ENCODE data around the gene KCNQ4. TPM values are rescaled to one million over a fixed set of nuclear protein-coding genes. Genes with fewer than 3 reads are reported as not detected.

The KCNQ4 gene
- total RNA-seq, 5 donors from 2014 or later (not counting 1 experiment from before 2014, with no cell fraction given): 0.10 to 0.35 (median 0.26) TPM

GRCh38 chr1:40873863-40874472, 90.4 kb downstream of the KCNQ4 start:
- Mint-ChIP-seq H3K4me1 (peaks cover 12 to 36% (median 23%) of the 10 kb centered on the region in 3 donors), H3K27ac (peak overlapping the region in 1 of 2 donors; percentile 2), H3K4me3 (no peak overlapping the region), H3K9me3 (peaks cover 0 to 15% (median 6%) of the 10 kb centered on the region in 3 donors), H3K36me3 (no peaks in the 10 kb centered on the region), H3K27me3 (no peaks in the 10 kb centered on the region)
- no peaks in the 10 kb centered on the region for H3K36me3 ChIP-seq (ENCODE audit: control insufficient read depth in 2 of 2, extremely low read depth in 1 of 2, insufficient read depth in 1 of 2, low read length in 1 of 2)
- POLR2A ChIA-PET: no interaction called here
- peaks cover 0 to 25% of the 10 kb centered on the region in 2 experiments for H3K4me1 ChIP-seq (ENCODE audit: control insufficient read depth in 1 of 2, extremely low read depth in 1 of 2, insufficient read depth in 2 of 2, low read length in 2 of 2)
- H3K27me3 ChIP-seq (replicated peaks in 1 of 2; ENCODE audit: control insufficient read depth in 2 of 2, extremely low read depth in 1 of 2, insufficient read depth in 2 of 2, low read length in 1 of 2): no peaks in the 10 kb centered on the region
- 100% methylated on average over 3 of the region's 7 CpGs for WGBS (ENCODE audit: insufficient coverage)
- no peak overlapping the region for H3K4me3 ChIP-seq (ENCODE audit: control insufficient read depth in 1 of 2, extremely low read depth in 1 of 2, low read length in 1 of 2)
- ATAC-seq (replicated peaks in 1 of 4): no peak
- CTCF ChIA-PET: no interaction called here
- H3K27ac ChIP-seq (ENCODE audit: low read length): no peak overlapping the region
- no peak for DNase-seq
- H3K9me3 ChIP-seq: no peaks in the 10 kb centered on the region

DNA sequence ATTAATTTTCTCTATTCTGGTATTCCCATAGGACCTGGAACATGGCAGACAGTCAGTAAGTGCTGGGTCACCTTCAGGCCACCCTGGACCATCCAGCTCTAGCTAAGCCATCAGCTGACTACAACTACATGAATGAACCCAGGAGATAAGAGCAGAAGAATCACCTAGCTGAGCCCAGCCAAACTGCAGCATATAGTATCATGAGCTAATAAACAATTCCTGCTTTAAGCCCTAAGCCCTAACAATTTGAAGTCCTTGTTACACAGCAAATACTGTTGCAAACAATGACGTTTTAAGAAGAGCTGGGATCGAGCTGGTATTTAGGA, 92.8 kb downstream of the KCNQ4 start:
- Histone ChIP-seq H3K27me3 (replicated peaks in 1 of 2; ENCODE audit: control insufficient read depth in 2 of 2, extremely low read depth in 1 of 2, insufficient read depth in 2 of 2, low read length in 1 of 2) (peaks cover 0 to 8% of the 10 kb centered on the region in 2 experiments), H3K27ac (ENCODE audit: low read length) (no peak overlapping the region), H3K4me1 (ENCODE audit: control insufficient read depth in 1 of 2, extremely low read depth in 1 of 2, insufficient read depth in 2 of 2, low read length in 2 of 2) (peaks cover 0 to 25% of the 10 kb centered on the region in 2 experiments), H3K4me3 (ENCODE audit: control insufficient read depth in 1 of 2, extremely low read depth in 1 of 2, low read length in 1 of 2) (no peak overlapping the region), H3K36me3 (ENCODE audit: control insufficient read depth in 2 of 2, extremely low read depth in 1 of 2, insufficient read depth in 1 of 2, low read length in 1 of 2) (no peaks in the 10 kb centered on the region), H3K9me3 (no peaks in the 10 kb centered on the region)
- no peak for DNase-seq
- peaks cover 12 to 36% (median 23%) of the 10 kb centered on the region in 3 donors for H3K4me1 Mint-ChIP-seq
- no peaks in the 10 kb centered on the region for H3K36me3 Mint-ChIP-seq
- peaks cover 4 to 7% of the 10 kb centered on the region in 2 donors for H3K27me3 Mint-ChIP-seq
- no peak overlapping the region for H3K4me3 Mint-ChIP-seq
- 93% methylated on average over 2 of the region's 2 CpGs for WGBS (ENCODE audit: insufficient coverage)
- ChIA-PET POLR2A (interaction anchor here (0.5 kb wide), 2 partner anchors 19 to 182 kb away, joined by 5 read pairs; no protein-coding TSS in a partner anchor), CTCF (no interaction called here)
- H3K9me3 Mint-ChIP-seq: peaks cover 0 to 8% (median 6%) of the 10 kb centered on the region in 3 donors
- H3K27ac Mint-ChIP-seq: peak overlapping the region; percentile 85 to 86
- no peak for ATAC-seq (replicated peaks in 1 of 4)

DNA sequence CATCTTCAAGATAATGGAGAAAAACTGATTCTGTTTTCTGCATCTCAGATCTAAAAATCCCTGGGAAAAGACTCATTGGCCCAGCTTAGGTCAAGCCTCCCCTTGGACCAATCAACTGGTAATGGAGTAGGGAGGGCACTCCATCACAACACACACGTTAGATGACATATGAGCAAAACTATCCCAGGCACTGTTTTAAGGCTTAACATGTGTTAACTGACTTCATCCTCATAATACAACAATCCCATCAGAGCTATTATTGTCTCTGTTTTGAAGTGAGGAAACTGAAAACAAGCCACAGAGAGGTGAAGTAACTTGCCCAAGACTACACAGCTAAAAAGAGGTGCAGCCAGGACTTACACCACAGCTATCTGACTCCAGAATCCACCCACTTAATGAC, 93.3 kb downstream of the KCNQ4 start:
- no CpG with 5 or more reads among the region's 1 CpG for WGBS (ENCODE audit: insufficient coverage)
- DNase-seq (no peak), ATAC-seq (replicated peaks in 1 of 4) (no peak)
- Mint-ChIP-seq H3K9me3 (peaks cover 0 to 8% (median 6%) of the 10 kb centered on the region in 3 donors), H3K27me3 (peaks cover 4 to 7% of the 10 kb centered on the region in 2 donors), H3K27ac (peak overlapping the region; percentile 43 to 68), H3K36me3 (no peaks in the 10 kb centered on the region), H3K4me3 (no peak overlapping the region), H3K4me1 (peaks cover 12 to 36% (median 23%) of the 10 kb centered on the region in 3 donors)
- CTCF ChIA-PET: no interaction called here
- H3K4me1 ChIP-seq (ENCODE audit: control insufficient read depth in 1 of 2, extremely low read depth in 1 of 2, insufficient read depth in 2 of 2, low read length in 2 of 2): peaks cover 0 to 25% of the 10 kb centered on the region in 2 experiments
- H3K9me3 ChIP-seq: no peaks in the 10 kb centered on the region
- H3K36me3 ChIP-seq (ENCODE audit: control insufficient read depth in 2 of 2, extremely low read depth in 1 of 2, insufficient read depth in 1 of 2, low read length in 1 of 2): no peaks in the 10 kb centered on the region
- no peak overlapping the region for H3K4me3 ChIP-seq (ENCODE audit: control insufficient read depth in 1 of 2, extremely low read depth in 1 of 2, low read length in 1 of 2)
- H3K27me3 ChIP-seq (replicated peaks in 1 of 2; ENCODE audit: control insufficient read depth in 2 of 2, extremely low read depth in 1 of 2, insufficient read depth in 2 of 2, low read length in 1 of 2): peaks cover 0 to 12% of the 10 kb centered on the region in 2 experiments
- peak overlapping the region; percentile 13 for H3K27ac ChIP-seq (ENCODE audit: low read length)
- POLR2A ChIA-PET: no interaction called here

DNA sequence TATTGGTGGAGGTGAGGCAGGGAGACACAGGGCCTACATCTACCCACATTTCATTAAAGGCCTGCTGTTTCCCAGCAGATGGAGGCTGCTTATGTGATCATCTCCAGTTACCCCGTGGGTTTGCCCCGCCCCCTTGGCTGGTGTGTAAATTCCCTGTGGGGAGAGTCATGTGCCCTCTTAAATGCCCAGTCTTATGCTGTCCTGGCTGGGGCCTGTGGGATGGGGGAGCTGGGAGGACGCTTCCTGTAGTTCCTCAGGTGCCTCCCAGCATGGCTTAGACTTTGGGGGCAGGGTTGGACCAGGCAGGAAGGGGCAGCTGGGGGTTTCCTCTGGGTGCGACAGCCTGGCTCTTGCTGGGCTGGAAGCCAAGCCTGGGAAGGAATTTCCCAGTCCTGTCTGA, 94.1 kb downstream of the KCNQ4 start:
- Histone ChIP-seq H3K27ac (ENCODE audit: low read length) (peak overlapping the region; percentile 13), H3K9me3 (no peaks in the 10 kb centered on the region), H3K27me3 (replicated peaks in 1 of 2; ENCODE audit: control insufficient read depth in 2 of 2, extremely low read depth in 1 of 2, insufficient read depth in 2 of 2, low read length in 1 of 2) (peaks cover 0 to 18% of the 10 kb centered on the region in 2 experiments), H3K4me1 (ENCODE audit: control insufficient read depth in 1 of 2, extremely low read depth in 1 of 2, insufficient read depth in 2 of 2, low read length in 2 of 2) (peaks cover 0 to 25% of the 10 kb centered on the region in 2 experiments), H3K4me3 (ENCODE audit: control insufficient read depth in 1 of 2, extremely low read depth in 1 of 2, low read length in 1 of 2) (no peak overlapping the region), H3K36me3 (ENCODE audit: control insufficient read depth in 2 of 2, extremely low read depth in 1 of 2, insufficient read depth in 1 of 2, low read length in 1 of 2) (no peaks in the 10 kb centered on the region)
- H3K4me1 Mint-ChIP-seq: peaks cover 12 to 36% (median 23%) of the 10 kb centered on the region in 3 donors
- ChIA-PET POLR2A (no interaction called here), CTCF (no interaction called here)
- ATAC-seq (replicated peaks in 1 of 4): no peak
- peaks cover 0 to 8% (median 6%) of the 10 kb centered on the region in 3 donors for H3K9me3 Mint-ChIP-seq
- peaks cover 9 to 10% of the 10 kb centered on the region in 2 donors for H3K27me3 Mint-ChIP-seq
- WGBS (ENCODE audit: insufficient coverage): 41% methylated on average over 3 of the region's 4 CpGs
- H3K27ac Mint-ChIP-seq: no peak overlapping the region
- DNase-seq: peak in 1 of 35 experiments; percentile 22
- H3K36me3 Mint-ChIP-seq: no peaks in the 10 kb centered on the region
- no peak overlapping the region for H3K4me3 Mint-ChIP-seq

- peaks cover 0 to 28% of the 10 kb centered on the region in 2 experiments for H3K27me3 ChIP-seq (replicated peaks in 1 of 2; ENCODE audit: control insufficient read depth in 2 of 2, extremely low read depth in 1 of 2, insufficient read depth in 2 of 2, low read length in 1 of 2)
- H3K9me3 Mint-ChIP-seq: peaks cover 0 to 8% (median 6%) of the 10 kb centered on the region in 3 donors
- peaks cover 0 to 27% of the 10 kb centered on the region in 2 experiments for H3K4me1 ChIP-seq (ENCODE audit: control insufficient read depth in 1 of 2, extremely low read depth in 1 of 2, insufficient read depth in 2 of 2, low read length in 2 of 2)
- POLR2A ChIA-PET: no interaction called here
- no peak overlapping the region for H3K27ac Mint-ChIP-seq
- WGBS (ENCODE audit: insufficient coverage): 100% methylated on average over 1 of the region's 2 CpGs
- no peaks in the 10 kb centered on the region for H3K9me3 ChIP-seq
- DNase-seq: no peak
- H3K4me3 Mint-ChIP-seq: no peak overlapping the region
- H3K36me3 Mint-ChIP-seq: no peaks in the 10 kb centered on the region
- H3K27me3 Mint-ChIP-seq: peaks cover 16 to 19% of the 10 kb centered on the region in 2 donors
- H3K27ac ChIP-seq (ENCODE audit: low read length): no peak overlapping the region
- ATAC-seq (replicated peaks in 1 of 4): no peak
- peaks cover 16 to 32% (median 25%) of the 10 kb centered on the region in 3 donors for H3K4me1 Mint-ChIP-seq
- no peak overlapping the region for H3K4me3 ChIP-seq (ENCODE audit: control insufficient read depth in 1 of 2, extremely low read depth in 1 of 2, low read length in 1 of 2)
- H3K36me3 ChIP-seq (ENCODE audit: control insufficient read depth in 2 of 2, extremely low read depth in 1 of 2, insufficient read depth in 1 of 2, low read length in 1 of 2): no peaks in the 10 kb centered on the region
- CTCF ChIA-PET: interaction anchor here in 1 of 2 donors (0.7 kb wide), 1 partner anchor 459 kb away, joined by 3 read pairs; no protein-coding TSS in a partner anchor
Measured at GRCh38 chr1:40878906-40879305, 95.3 kb downstream of the KCNQ4 start.

DNA sequence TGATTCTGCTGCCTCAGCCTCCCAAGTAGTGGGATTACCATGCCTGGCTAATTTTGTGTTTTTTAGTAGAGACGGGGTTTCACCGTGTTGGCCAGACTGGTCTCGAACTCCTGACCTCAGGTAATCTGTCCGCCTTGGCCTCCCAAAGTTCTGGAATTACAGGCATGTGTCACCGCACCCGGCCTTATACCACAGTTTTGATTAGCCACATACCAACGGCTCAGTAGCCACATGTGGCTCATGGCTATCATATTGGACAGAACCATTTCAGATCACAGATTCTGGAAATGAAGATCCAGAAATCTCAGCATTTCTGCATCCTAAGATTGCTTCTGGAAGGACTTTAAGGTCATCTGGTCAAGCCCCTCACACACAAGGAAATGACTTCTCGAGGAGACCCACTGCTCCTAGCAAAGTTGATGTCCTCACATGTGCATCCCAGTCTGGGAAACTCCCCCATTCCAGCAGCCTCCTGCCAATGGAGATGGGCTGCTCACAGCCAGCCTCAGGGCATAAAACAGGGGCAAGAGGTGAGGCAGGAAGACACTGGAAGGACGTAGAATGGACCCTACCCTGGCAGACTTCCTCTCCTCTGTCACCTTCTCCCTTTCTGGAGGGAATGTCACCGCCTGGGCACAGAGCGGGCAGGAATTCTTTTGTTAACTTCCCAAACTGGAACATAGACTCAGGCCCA, 96.0 kb downstream of the KCNQ4 start:
- Mint-ChIP-seq H3K27me3 (peaks cover 20 to 21% of the 10 kb centered on the region in 2 donors), H3K4me3 (no peak overlapping the region), H3K4me1 (peaks cover 18 to 33% (median 25%) of the 10 kb centered on the region in 3 donors), H3K9me3 (peaks cover 0 to 8% (median 6%) of the 10 kb centered on the region in 3 donors), H3K27ac (no peak overlapping the region), H3K36me3 (no peaks in the 10 kb centered on the region)
- no peak for DNase-seq
- CTCF ChIA-PET: no interaction called here
- ATAC-seq (replicated peaks in 1 of 4): no peak
- Histone ChIP-seq H3K9me3 (no peaks in the 10 kb centered on the region), H3K36me3 (ENCODE audit: control insufficient read depth in 2 of 2, extremely low read depth in 1 of 2, insufficient read depth in 1 of 2, low read length in 1 of 2) (no peaks in the 10 kb centered on the region), H3K27ac (ENCODE audit: low read length) (no peak overlapping the region), H3K4me1 (ENCODE audit: control insufficient read depth in 1 of 2, extremely low read depth in 1 of 2, insufficient read depth in 2 of 2, low read length in 2 of 2) (peaks cover 0 to 29% of the 10 kb centered on the region in 2 experiments), H3K27me3 (replicated peaks in 1 of 2; ENCODE audit: control insufficient read depth in 2 of 2, extremely low read depth in 1 of 2, insufficient read depth in 2 of 2, low read length in 1 of 2) (peaks cover 0 to 35% of the 10 kb centered on the region in 2 experiments), H3K4me3 (ENCODE audit: control insufficient read depth in 1 of 2, extremely low read depth in 1 of 2, low read length in 1 of 2) (no peak overlapping the region)
- 93% methylated on average over 9 of the region's 11 CpGs for WGBS (ENCODE audit: insufficient coverage)
- POLR2A ChIA-PET: no interaction called here

Data from T-cell (primary cell).